BLaER1 treated with 17β-estradiol and CSF1 and Interleukin-3, amounts not matched to agents 10 nM and 100 nM (cell line): ENCODE results near the gene SYCP1.

Source experiments
- H3K27ac ChIP-seq, 11 experiments: shearing (Covaris generic); formaldehyde crosslinking; 2 replicates each; pipeline ENCODE4 v1.8.1; 2022
- H3K27me3 ChIP-seq, 11 experiments: shearing (Covaris generic); formaldehyde crosslinking; 2 replicates each; pipeline ENCODE4 v1.8.1; 2022
- H3K36me3 ChIP-seq, 11 experiments: shearing (Covaris generic); formaldehyde crosslinking; 2 replicates each; pipeline ENCODE4 v1.8.1; 2022
- H3K4me1 ChIP-seq, 10 experiments: shearing (Covaris generic); formaldehyde crosslinking; 2 replicates each; pipeline ENCODE4 v1.8.1; 2022
- H3K4me2 ChIP-seq, 11 experiments: shearing (Covaris generic); formaldehyde crosslinking; 2 replicates each; pipeline ENCODE4 v1.8.1; 2022
- H3K4me3 ChIP-seq, 10 experiments: shearing (Covaris generic); formaldehyde crosslinking; 2 replicates each; pipeline ENCODE4 v1.8.1; 2022
- H3K9ac ChIP-seq, 11 experiments: shearing (Covaris generic); formaldehyde crosslinking; 2 replicates each; pipeline ENCODE4 v1.8.1; 2022
- H3K9me3 ChIP-seq, 11 experiments: shearing (Covaris generic); formaldehyde crosslinking; replicated peaks in 1 of 11; 2 replicates each; pipeline ENCODE4 v1.8.1; 2022
- H4K20me1 ChIP-seq, 11 experiments: shearing (Covaris generic); formaldehyde crosslinking; 2 replicates each; pipeline ENCODE4 v1.8.1; 2022
- Cebpa-rat ChIP-seq, 11 experiments: shearing (Covaris generic); IDR thresholded peaks; 2 replicates each; pipeline ENCODE4 v1.8.1; 2022

Gene SYCP1

DNA sequence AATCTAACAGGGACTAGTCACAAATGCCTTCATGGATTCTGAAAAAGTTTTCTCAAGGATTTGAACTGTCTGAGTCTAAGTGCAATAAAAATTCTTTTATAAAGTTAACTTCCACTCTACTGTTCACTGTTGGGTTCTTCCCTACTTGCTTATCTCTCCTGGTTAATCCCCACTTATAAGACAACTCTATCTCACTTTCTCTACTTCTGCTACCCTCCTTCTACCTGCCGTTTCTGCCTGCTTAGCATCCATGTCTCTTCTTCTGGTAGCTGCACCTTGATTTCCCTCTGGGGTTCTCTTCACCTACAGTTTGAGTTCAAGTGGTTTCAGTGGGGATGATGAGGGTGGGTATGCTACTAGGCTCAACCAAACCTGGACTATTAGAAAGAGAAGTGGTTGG is 181.0 kb downstream of the SYCP1 start:
- H3K4me2 ChIP-seq, result no peak overlapping the region
- no peaks in the 10 kb centered on the region for H3K4me1 ChIP-seq
- H3K9me3 ChIP-seq, result no peaks in the 10 kb centered on the region
- no peaks in the 10 kb centered on the region for H3K27me3 ChIP-seq
- no peak overlapping the region for H3K27ac ChIP-seq
- no peak overlapping the region for H3K9ac ChIP-seq
- no peaks in the 10 kb centered on the region for H3K36me3 ChIP-seq
- H3K4me3 ChIP-seq, result no peak overlapping the region
- no peaks in the 10 kb centered on the region for H4K20me1 ChIP-seq
- TF ChIP-seq Cebpa-rat (IDR thresholded peaks at IDR 0.05), result no peak

DNA sequence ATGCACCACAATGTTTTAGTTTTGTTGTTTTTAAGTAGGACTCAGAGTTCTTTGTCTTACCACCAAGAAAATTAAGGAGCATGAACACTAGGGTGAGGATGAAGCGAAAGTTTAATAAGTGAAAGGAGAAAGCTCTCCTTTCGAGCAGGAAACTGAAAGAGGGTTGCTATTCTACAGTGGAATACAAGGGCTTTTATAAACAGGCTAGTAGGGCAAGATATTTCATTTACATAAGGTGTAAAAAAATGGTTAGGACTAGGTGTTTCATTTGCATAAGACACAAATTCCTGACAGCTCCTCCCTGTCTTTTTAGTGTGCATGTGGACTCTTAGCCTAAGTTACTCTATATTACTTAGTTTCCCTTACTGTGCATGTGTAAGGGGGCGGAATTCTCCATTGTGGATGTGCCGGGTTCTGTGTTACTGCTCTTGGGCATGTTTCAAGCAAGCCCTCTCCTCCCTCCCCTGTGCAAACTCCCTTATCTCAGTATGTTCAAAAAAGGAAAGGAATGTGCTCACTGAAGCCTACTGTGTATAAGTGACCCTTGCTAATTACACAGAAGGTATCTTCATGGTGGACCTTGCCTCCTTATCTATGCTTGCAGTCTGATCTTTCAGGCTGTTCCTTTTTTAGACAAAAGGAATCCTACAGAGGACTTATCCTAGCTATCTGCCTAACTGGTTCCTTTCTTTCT is 182.3 kb downstream of the SYCP1 start:
- Histone ChIP-seq H3K4me2 (no peak overlapping the region), H3K27me3 (no peaks in the 10 kb centered on the region), H3K27ac (no peak overlapping the region), H3K9ac (no peak overlapping the region), H3K4me1 (no peaks in the 10 kb centered on the region), H3K36me3 (no peaks in the 10 kb centered on the region), H3K4me3 (no peak overlapping the region), H3K9me3 (no peaks in the 10 kb centered on the region), H4K20me1 (no peaks in the 10 kb centered on the region)
- TF ChIP-seq Cebpa-rat (IDR thresholded peaks at IDR 0.05), result no peak

DNA sequence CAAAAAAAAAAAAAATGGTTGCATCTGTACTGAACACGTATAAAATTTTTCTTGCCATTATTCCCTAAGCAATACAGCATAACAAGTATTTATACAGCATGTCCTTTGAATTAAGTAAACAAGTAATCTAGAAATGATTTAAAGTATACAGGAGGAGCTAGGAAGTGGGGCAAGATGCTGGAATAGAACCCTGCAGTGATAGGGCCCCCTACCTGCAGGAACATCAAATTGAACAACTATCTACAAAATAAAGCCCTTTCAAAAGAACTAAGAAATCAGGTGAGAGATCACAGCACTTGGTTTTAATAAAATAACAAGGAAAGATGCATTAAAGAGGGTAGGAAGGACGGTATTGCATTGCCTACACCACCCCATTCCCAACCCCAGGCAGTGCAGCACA is 185.8 kb downstream of the SYCP1 start:
- H3K36me3 ChIP-seq, result no peaks in the 10 kb centered on the region
- H3K9ac ChIP-seq, result no peak overlapping the region
- H3K4me2 ChIP-seq, result no peak overlapping the region
- H4K20me1 ChIP-seq, result no peaks in the 10 kb centered on the region
- no peaks in the 10 kb centered on the region for H3K27me3 ChIP-seq
- no peaks in the 10 kb centered on the region for H3K4me1 ChIP-seq
- TF ChIP-seq Cebpa-rat (IDR thresholded peaks at IDR 0.05), result no peak
- peaks cover 0 to 10% (median 0%) of the 10 kb centered on the region in 11 experiments; a peak in 2 of 22 replicates for H3K9me3 ChIP-seq
- no peak overlapping the region for H3K27ac ChIP-seq
- H3K4me3 ChIP-seq, result no peak overlapping the region

DNA sequence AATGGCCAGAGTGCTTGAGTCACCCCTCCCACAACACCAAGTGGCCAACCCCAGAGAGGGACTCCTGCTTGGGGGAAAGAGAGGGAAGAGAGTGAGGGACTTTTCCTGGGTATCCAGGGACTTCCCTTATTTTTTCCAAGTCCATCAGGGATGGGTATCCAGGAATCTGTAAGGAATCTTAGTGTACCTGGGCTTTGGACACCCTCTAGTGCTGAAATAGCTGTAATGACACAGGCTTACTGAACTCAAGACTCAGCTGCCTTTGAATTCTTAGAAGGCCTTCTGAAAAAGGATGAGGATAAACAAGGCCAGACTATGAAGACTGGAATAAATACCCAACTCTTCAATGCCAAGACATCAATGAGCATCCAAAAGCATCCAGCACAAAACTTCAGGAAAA is 187.0 kb downstream of the SYCP1 start:
- Histone ChIP-seq H3K27me3 (no peaks in the 10 kb centered on the region), H3K36me3 (0 out of 22 replicates have a peak, but pooled peaks cover 0 to 3% (median 0%) of the 10 kb centered on the region in 11 experiments), H3K4me1 (no peaks in the 10 kb centered on the region), H3K4me3 (no peak overlapping the region), H3K27ac (no peak overlapping the region), H3K9me3 (peaks cover 0 to 15% (median 6%) of the 10 kb centered on the region in 11 experiments; a peak in 10 of 22 replicates), H3K4me2 (no peak overlapping the region), H3K9ac (no peak overlapping the region), H4K20me1 (no peaks in the 10 kb centered on the region)
- no peak for TF ChIP-seq Cebpa-rat (IDR thresholded peaks at IDR 0.05)
